ENCODE results near the gene DDX1.

DDX1 gene

DNA sequence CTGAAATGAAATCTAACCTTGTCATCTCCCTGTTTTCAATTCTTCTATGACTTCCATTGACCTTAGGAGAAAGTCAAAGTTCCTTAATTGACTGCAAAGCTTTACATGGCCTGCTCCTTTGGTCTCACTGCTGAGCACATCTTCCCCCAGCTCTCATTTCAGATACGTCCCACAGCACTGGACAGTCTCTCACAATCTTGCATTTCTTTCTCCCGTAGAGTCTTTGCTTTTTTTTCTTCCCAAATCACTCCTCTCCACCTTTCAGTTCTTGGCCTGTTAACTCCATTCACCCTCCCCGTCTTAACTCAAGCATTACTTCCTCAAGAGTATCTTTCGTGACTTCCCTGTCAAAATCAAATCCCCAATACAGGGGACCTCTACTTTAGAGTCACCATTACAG, 67.2 kb downstream of the DDX1 start (continued):
- TF ChIP-seq, protein P1, sequence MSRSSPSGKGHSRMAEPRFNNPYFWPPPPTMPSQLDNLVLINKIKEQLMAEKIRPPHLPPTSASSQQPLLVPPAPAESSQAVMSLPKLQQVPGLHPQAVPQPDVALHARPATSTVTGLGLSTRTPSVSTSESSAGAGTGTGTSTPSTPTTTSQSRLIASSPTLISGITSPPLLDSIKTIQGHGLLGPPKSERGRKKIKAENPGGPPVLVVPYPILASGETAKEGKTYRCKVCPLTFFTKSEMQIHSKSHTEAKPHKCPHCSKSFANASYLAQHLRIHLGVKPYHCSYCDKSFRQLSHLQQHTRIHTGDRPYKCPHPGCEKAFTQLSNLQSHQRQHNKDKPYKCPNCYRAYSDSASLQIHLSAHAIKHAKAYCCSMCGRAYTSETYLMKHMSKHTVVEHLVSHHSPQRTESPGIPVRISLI (tag by site-specific recombination; IDR thresholded peaks at IDR 0.05) = no peak
- TF ChIP-seq OSR2 (tag by site-specific recombination; IDR thresholded peaks at IDR 0.05) (no peak), ZNF624 (tag by site-specific recombination; IDR thresholded peaks at IDR 0.05) (no peak)

- H3K27ac ChIP-seq (ENCODE audit: extremely low read depth, low read depth, low read length) = no peak overlapping the region
- no peaks in the 10 kb centered on the region for H3K9me3 ChIP-seq (ENCODE audit: control insufficient read depth, insufficient read depth, low read depth, low read length)
- no peaks in the 10 kb centered on the region for H3K36me3 ChIP-seq (ENCODE audit: control insufficient read depth in 2 of 2, insufficient read depth in 1 of 2, low read length in 2 of 2)
- POLR2A ChIA-PET = no interaction called here
- no peaks in the 10 kb centered on the region for H3K4me1 ChIP-seq (ENCODE audit: control insufficient read depth, insufficient read depth, low read length)
- CTCF ChIA-PET = no interaction called here
- H3K4me3 ChIP-seq (ENCODE audit: low read depth, low read length) = no peak overlapping the region
- no peak for TF ChIP-seq ZNF501 (tag by site-specific recombination; IDR thresholded peaks at IDR 0.05)
- TF ChIP-seq ZNF610 (tag by site-specific recombination; IDR thresholded peaks at IDR 0.05; ENCODE audit: borderline replicate concordance) = no peak
These were observed 69.0 kb downstream of the DDX1 start for GRCh38 chr2:15660491-15661294.

- Histone ChIP-seq H3K27ac (ENCODE audit: extremely low read depth, low read depth, low read length) (no peak overlapping the region), H3K9me3 (ENCODE audit: control insufficient read depth, insufficient read depth, low read depth, low read length) (no peaks in the 10 kb centered on the region), H3K4me3 (ENCODE audit: low read depth, low read length) (no peak overlapping the region), H3K36me3 (ENCODE audit: control insufficient read depth in 2 of 2, insufficient read depth in 1 of 2, low read length in 2 of 2) (no peaks in the 10 kb centered on the region), H3K4me1 (ENCODE audit: control insufficient read depth, insufficient read depth, low read length) (no peaks in the 10 kb centered on the region)
- TF ChIP-seq HOXA7 (CRISPR knock-in tag; IDR thresholded peaks at IDR 0.05; ENCODE audit: borderline replicate concordance) (no peak), ZNF776 (tag by site-specific recombination; IDR thresholded peaks at IDR 0.05; ENCODE audit: borderline replicate concordance) (no peak), KLF10 (tag by site-specific recombination; IDR thresholded peaks at IDR 0.05) (no peak), ZNF529 (tag by site-specific recombination; IDR thresholded peaks at IDR 0.05; ENCODE audit: insufficient replicate concordance) (no peak), ZNF391 (tag by site-specific recombination; IDR thresholded peaks at IDR 0.05; ENCODE audit: borderline replicate concordance, low read depth) (no peak), ZSCAN30 (tag by site-specific recombination; IDR thresholded peaks at IDR 0.05) (no peak), PRDM6 (tag by site-specific recombination; IDR thresholded peaks at IDR 0.05) (no peak), HOXC10 (CRISPR knock-in tag; IDR thresholded peaks at IDR 0.05) (no peak), ZNF292 (tag by site-specific recombination; IDR thresholded peaks at IDR 0.05; ENCODE audit: borderline replicate concordance, low read depth) (no peak)
- TF ChIP-seq, protein P2, sequence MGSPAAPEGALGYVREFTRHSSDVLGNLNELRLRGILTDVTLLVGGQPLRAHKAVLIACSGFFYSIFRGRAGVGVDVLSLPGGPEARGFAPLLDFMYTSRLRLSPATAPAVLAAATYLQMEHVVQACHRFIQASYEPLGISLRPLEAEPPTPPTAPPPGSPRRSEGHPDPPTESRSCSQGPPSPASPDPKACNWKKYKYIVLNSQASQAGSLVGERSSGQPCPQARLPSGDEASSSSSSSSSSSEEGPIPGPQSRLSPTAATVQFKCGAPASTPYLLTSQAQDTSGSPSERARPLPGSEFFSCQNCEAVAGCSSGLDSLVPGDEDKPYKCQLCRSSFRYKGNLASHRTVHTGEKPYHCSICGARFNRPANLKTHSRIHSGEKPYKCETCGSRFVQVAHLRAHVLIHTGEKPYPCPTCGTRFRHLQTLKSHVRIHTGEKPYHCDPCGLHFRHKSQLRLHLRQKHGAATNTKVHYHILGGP (tag by site-specific recombination; IDR thresholded peaks at IDR 0.05) = no peak
- TF ChIP-seq, protein P3, sequence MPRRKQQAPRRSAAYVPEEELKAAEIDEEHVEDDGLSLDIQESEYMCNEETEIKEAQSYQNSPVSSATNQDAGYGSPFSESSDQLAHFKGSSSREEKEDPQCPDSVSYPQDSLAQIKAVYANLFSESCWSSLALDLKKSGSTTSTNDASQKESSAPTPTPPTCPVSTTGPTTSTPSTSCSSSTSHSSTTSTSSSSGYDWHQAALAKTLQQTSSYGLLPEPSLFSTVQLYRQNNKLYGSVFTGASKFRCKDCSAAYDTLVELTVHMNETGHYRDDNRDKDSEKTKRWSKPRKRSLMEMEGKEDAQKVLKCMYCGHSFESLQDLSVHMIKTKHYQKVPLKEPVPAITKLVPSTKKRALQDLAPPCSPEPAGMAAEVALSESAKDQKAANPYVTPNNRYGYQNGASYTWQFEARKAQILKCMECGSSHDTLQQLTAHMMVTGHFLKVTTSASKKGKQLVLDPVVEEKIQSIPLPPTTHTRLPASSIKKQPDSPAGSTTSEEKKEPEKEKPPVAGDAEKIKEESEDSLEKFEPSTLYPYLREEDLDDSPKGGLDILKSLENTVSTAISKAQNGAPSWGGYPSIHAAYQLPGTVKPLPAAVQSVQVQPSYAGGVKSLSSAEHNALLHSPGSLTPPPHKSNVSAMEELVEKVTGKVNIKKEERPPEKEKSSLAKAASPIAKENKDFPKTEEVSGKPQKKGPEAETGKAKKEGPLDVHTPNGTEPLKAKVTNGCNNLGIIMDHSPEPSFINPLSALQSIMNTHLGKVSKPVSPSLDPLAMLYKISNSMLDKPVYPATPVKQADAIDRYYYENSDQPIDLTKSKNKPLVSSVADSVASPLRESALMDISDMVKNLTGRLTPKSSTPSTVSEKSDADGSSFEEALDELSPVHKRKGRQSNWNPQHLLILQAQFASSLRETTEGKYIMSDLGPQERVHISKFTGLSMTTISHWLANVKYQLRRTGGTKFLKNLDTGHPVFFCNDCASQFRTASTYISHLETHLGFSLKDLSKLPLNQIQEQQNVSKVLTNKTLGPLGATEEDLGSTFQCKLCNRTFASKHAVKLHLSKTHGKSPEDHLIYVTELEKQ (tag by site-specific recombination; IDR thresholded peaks at IDR 0.05; ENCODE audit: borderline replicate concordance) = no peak
- ChIA-PET CTCF (no interaction called here), POLR2A (no interaction called here)
These were observed 69.6 kb downstream of the DDX1 start for GRCh38 chr2:15661295-15661569.
